LNCaP clone FGC (cell line): ENCODE results near the gene SLC17A4.

ENCODE experiments used
- DNase-seq: peaks from one replicate; pipeline ENCODE4 v3.0.0-alpha.2; 2011; ENCODE audit warnings: low read depth
- H3K4me3 ChIP-seq: 2 replicates; pipeline ENCODE4 v1.5.1; 2011; ENCODE audit warnings: mild to moderate bottlenecking, low read depth, low read length, control low read depth
- TF ChIP-seq, protein P1 (sequence below): IDR thresholded peaks from 2 replicates; pipeline ENCODE4 v1.5.1; 2012; ENCODE audit warnings: mild to moderate bottlenecking; ENCODE audit not compliant: control insufficient read depth, insufficient read depth; ENCODE audit errors: extremely low read depth

The SLC17A4 gene

DNA sequence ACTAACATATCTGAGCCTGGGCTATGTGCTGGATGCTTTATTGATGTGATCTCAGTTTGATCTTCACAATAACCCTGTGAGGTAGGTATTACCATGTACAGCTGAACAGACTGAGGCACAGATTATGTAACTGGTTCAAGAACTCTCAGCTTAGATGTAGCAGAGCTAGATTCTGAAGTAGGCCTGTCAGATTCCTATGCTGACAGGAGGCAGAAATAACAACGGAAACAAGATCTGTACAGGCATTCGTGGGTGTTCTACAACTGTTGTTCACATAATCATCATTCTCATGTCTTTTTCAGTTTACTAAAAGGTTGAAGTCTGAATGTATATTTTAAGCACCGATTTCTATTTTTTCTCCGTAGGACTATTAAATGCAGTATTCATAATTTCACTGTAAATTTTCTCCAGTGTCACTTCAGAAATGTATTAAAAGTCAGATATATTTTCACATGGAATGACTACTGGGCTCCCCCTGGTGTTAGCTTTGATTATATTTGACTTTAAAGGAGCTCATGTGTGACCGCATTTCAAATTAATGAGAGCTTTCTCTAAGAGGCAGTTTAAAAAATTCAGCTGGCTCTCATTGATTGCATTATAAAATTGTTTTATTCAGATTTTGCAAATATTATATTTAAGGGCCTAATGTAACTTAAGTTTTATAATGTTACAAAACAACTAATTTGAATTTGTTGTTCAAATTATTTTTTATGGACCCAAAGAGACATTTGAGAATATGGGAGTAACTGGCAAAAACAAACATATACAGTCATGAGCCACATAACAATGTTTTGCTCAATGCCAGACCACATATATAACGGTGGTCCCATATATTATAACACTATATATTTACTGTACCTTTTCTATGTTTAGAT, 36.4 kb upstream of the SLC17A4 start:
- H3K4me3 ChIP-seq = no peak overlapping the region
- DNase-seq = no peak
- TF ChIP-seq, protein P1, sequence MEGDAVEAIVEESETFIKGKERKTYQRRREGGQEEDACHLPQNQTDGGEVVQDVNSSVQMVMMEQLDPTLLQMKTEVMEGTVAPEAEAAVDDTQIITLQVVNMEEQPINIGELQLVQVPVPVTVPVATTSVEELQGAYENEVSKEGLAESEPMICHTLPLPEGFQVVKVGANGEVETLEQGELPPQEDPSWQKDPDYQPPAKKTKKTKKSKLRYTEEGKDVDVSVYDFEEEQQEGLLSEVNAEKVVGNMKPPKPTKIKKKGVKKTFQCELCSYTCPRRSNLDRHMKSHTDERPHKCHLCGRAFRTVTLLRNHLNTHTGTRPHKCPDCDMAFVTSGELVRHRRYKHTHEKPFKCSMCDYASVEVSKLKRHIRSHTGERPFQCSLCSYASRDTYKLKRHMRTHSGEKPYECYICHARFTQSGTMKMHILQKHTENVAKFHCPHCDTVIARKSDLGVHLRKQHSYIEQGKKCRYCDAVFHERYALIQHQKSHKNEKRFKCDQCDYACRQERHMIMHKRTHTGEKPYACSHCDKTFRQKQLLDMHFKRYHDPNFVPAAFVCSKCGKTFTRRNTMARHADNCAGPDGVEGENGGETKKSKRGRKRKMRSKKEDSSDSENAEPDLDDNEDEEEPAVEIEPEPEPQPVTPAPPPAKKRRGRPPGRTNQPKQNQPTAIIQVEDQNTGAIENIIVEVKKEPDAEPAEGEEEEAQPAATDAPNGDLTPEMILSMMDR = peak; percentile 41

DNA sequence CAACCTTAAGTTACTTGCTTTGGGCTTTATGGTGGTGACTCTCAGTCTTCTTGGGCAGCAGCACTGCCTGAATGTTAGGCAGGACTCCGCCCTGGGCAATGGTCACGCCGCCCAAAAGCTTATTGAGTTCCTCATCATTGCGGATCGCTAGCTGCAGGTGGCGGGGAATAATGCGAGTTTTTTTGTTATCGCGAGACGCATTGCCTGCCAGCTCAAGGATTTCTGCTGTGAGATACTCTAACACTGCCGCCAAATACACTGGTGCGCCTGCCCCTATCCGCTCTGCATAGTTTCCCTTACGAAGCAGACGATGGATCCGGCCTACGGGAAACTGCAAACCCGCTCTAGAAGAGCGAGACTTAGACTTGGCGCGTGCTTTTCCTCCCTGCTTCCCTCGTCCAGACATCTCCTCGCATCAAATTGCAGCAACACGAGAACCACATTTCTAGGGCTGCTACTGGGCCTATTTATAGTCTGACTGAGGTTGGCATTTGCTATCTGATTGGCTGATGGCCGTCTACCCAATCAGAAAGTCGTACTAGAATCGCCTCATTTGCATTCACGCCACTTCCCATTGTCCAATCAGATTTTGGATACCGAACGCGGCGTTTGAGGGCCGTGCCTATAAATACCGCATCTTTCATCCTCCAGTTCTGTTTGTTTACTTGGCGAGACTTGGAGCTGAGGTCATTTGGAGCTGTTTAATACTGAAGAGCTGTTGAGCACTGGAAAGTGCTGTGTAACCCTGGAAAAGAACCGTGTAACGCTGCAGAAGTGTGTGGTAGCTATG, 28.2 kb upstream of the SLC17A4 start:
- no peak for DNase-seq
- TF ChIP-seq, protein P1 = no peak
- H3K4me3 ChIP-seq = no peak overlapping the region

DNA sequence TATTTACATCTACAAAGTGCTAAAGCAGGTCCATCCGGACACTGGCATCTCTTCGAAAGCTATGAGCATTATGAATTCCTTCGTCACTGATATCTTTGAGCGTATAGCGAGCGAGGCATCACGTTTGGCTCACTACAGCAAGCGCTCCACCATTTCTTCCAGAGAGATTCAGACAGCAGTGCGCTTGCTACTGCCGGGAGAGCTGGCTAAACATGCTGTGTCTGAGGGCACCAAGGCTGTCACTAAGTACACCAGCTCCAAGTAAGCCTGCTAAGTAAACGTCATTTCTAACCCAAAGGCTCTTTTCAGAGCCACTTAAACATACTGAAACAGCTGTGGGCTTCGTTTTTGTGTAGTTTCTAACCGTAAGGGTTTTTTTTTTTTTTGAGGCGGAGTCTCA, 27.5 kb upstream of the SLC17A4 start:
- DNase-seq = no peak
- no peak overlapping the region for H3K4me3 ChIP-seq
- TF ChIP-seq, protein P1 = no peak

DNA sequence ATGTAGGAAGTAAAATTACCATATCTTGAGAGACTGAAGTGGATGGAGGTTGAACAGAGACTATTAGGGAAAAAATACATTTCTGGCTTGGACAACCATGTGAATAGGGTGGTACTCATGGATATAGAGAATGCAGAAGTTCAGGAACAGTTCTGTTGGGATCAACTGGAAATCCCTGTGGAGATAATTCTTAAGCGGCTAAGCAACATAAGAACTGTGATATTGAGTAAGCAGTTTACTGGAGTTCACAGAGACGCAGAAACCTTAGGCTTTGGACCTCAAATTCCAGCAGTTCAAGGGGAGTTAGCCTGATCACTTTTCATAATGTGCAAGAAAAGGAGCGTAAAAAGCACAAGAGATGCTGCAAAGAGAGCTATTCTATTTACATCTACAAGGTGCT, 23.6 kb upstream of the SLC17A4 start:
- DNase-seq = no peak
- H3K4me3 ChIP-seq = no peak overlapping the region
- TF ChIP-seq, protein P1 = no peak

DNA sequence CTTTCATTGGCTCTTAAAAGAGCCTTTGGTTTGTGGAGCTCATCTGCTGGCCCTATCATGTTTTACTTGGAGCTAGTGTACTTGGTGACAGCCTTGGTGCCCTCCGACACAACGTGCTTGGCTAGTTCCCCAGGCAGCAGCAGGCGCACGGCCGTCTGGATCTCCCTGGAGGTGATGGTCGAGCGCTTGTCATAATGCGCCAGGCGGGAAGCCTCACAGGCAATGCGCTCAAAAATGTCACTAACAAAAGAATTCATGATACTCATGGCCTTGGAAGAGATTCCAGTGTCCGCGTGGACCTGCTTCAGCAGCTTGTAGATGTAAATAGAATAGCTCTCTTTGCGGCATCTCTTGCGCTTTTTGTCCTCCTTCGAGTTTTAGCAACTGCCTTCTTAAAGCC, 22.8 kb upstream of the SLC17A4 start:
- TF ChIP-seq, protein P1 = no peak
- no peak overlapping the region for H3K4me3 ChIP-seq
- DNase-seq = no peak

DNA sequence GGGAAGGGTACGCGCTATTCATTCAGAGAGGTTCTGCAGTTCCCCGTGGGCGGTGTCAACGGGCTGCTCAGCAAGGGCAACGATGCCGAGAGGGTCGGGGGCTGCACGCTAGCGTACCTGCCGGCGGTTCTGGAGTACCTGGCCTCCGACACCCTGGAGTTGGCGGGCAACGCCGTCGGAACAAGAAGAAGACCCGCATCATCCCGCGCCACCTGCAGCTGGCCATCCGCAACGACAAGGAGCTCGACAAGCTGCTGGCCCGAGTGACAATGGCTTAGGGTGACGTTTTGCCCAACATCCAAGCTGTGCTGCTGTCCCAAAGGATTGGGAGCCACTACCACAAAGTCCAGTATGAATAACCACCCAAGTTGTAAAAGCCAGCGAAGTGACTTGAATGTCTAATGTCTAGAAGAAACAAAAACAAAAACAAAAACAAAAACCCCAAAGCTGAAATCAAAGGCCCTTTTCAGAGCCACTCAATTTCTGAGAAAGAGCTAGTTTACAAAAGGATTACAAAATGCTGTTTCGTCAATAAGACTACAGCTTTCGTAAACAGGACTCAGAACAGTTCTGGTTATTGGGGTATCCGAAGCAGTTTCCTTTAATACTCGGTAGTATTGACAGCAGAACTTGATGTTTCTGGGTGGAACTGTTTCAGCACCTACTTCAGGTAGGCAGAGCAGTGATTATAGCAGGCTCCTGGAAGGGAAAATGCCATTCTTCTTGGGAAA, 21.9 kb upstream of the SLC17A4 start:
- H3K4me3 ChIP-seq = no peak overlapping the region
- TF ChIP-seq, protein P1 = no peak
- no peak for DNase-seq
